ENCODE results near the gene CYP4F3. TPM values are rescaled to one million over a fixed set of nuclear protein-coding genes. Genes with fewer than 3 reads are reported as not detected.
"Not testable (repeated sequence)": the region's sequence is repeated elsewhere in the genome, so short reads cannot be mapped to it uniquely, and the experiment has no call there.

The CYP4F3 gene, protein sequence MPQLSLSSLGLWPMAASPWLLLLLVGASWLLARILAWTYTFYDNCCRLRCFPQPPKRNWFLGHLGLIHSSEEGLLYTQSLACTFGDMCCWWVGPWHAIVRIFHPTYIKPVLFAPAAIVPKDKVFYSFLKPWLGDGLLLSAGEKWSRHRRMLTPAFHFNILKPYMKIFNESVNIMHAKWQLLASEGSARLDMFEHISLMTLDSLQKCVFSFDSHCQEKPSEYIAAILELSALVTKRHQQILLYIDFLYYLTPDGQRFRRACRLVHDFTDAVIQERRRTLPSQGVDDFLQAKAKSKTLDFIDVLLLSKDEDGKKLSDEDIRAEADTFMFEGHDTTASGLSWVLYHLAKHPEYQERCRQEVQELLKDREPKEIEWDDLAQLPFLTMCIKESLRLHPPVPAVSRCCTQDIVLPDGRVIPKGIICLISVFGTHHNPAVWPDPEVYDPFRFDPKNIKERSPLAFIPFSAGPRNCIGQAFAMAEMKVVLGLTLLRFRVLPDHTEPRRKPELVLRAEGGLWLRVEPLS
- total RNA-seq = under 1 TPM in 1 of 2 experiments, not detected in 1; 0.15 TPM

DNA sequence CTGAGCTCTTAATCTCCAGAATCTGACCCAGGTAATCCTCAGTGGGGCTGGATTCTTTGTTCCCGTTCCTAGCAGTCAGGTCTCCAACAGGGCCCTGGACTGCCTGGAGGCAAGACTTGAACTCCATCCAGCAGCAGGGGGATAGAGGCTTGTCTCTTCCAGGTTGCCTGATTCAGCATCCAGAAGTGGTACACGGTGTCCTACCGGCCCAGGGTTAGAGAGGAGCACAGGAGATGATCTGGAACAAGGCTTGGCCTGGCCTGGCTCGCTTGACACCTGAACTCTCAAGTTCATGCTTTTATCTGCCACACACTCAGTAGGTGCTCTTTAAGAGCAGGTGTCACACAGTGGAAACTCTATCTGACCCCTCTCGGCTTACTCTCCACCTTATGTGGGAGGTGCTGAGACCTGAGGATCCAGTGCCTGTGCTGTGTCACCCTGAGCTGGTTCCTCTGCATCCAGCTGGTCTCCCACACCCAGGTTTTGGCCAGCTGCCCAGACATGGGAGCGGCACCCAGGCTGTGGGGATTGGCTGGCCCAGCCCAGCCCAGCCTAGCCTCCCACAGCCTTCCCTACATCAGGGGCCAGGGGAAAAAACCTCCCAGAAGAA, at the start of gene CYP4F3:
CYP4F3 (plus strand) TSS at position 604 of the 610 bp plus-strand sequence. CDS start 519 bp downstream, outside the sequence.
- ChIA-PET CTCF (no interaction called here), POLR2A (no interaction called here)
- Mint-ChIP-seq H3K4me1 (no peaks in the 10 kb centered on the region), H3K27ac (no peak within 1 kb of the TSS), H3K4me3 (no peak within 1 kb of the TSS), H3K9me3 (no peaks in the 10 kb centered on the region), H3K27me3 (peaks cover 2% of the 10 kb centered on the region), H3K36me3 (ENCODE audit: low read depth) (no peaks in the 10 kb centered on the region)
- DNase-seq = no peak

DNA sequence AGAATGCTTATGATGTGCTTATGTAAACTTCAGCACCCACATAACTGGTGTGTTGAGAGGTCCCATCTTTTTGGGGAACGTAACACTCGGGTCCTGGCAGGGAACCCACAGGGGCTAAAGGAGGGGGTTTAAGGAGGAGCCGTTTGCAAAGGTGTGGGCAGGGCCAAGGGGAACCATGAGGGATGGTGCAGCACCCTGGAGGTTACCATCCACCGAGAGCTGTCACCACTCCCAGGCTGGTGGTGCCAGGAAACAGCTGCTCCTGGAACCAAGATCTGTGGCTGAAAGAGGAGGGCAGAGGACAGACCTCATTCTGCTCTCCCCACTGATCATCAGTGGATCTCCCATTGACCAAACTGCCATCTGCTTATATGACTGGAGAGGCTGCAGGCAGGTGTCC, 48.9 kb upstream of the CYP4F3 start:
- no peaks in the 10 kb centered on the region for H3K4me1 Mint-ChIP-seq
- peaks cover 6% of the 10 kb centered on the region for H3K27me3 Mint-ChIP-seq
- H3K36me3 Mint-ChIP-seq (ENCODE audit: low read depth) = no peaks in the 10 kb centered on the region
- H3K4me3 Mint-ChIP-seq = no peak overlapping the region
- ChIA-PET POLR2A (no interaction called here), CTCF (no interaction called here)
- no peak for DNase-seq
- peaks cover 3% of the 10 kb centered on the region for H3K9me3 Mint-ChIP-seq
- no peak overlapping the region for H3K27ac Mint-ChIP-seq

DNA sequence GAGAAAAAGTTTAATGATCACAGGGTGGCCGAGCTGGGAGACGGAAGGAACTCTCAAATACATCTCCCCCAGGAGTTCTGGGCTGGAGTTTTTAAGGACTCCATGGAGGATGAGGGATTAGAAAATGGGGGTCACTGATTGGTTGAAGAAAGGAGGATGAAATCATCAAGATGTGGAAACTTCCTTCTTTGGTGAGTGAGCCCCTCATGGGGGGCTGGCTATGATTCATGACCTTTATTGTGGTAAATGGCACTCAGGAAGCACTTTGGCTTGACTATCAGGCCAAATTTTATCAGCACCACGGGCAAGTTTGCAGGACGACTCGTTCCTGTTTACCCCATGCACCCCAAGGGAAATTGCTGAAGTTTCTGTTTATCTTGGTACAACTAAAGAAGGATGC, 48.2 kb upstream of the CYP4F3 start:
- CTCF ChIA-PET; H3K27ac Mint-ChIP-seq; H3K36me3 Mint-ChIP-seq (ENCODE audit: low read depth); H3K4me1 Mint-ChIP-seq; H3K9me3 Mint-ChIP-seq; DNase-seq; POLR2A ChIA-PET; H3K4me3 Mint-ChIP-seq; H3K27me3 Mint-ChIP-seq: not testable (repeated sequence)

DNA sequence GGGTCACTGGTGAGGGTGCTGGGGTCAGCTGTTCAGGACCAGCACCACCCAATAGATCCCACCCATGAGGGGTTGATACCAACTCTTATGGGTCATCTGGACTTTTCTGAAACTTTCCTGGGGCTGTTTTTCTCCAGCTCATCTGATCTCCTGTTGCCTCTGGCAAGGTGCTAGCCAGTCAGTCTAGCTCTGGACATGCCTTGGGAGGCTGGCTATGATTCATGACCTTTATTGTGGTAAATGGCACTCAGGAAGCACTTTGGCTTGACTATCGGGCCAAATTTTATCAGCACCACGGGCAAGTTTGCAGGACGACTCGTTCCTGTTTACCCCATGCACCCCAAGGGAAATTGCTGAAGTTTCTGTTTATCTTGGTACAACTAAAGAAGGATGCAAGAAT, 46.9 kb upstream of the CYP4F3 start:
- H3K27me3 Mint-ChIP-seq; DNase-seq; H3K9me3 Mint-ChIP-seq; H3K36me3 Mint-ChIP-seq (ENCODE audit: low read depth); H3K4me3 Mint-ChIP-seq; H3K4me1 Mint-ChIP-seq; CTCF ChIA-PET; POLR2A ChIA-PET; H3K27ac Mint-ChIP-seq: not testable (repeated sequence)

DNA sequence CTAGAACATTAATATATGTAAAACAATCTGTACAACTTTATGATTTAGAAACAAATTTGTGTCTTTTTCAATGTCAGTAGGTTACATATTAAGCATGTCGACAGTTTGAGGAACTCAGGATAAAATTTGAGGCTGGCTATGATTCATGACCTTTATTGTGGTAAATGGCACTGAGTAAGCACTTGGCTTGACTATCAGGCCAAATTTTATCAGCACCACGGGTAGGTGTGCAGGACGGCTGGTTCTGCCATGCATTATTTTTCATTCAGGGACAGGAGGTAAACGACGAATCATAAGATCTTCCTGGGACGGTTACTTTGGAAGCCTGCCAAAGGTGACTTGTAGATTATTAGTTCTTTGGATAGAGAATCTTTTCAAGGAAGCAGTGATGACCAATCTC, 45.6 kb upstream of the CYP4F3 start:
- DNase-seq = no peak
- no peak overlapping the region for H3K4me3 Mint-ChIP-seq
- H3K36me3 Mint-ChIP-seq (ENCODE audit: low read depth) = no peaks in the 10 kb centered on the region
- no peaks in the 10 kb centered on the region for H3K4me1 Mint-ChIP-seq
- H3K27me3 Mint-ChIP-seq = peaks cover 7% of the 10 kb centered on the region
- POLR2A ChIA-PET = no interaction called here
- H3K27ac Mint-ChIP-seq = no peak overlapping the region
- CTCF ChIA-PET = no interaction called here
- H3K9me3 Mint-ChIP-seq = peaks cover 6% of the 10 kb centered on the region

DNA sequence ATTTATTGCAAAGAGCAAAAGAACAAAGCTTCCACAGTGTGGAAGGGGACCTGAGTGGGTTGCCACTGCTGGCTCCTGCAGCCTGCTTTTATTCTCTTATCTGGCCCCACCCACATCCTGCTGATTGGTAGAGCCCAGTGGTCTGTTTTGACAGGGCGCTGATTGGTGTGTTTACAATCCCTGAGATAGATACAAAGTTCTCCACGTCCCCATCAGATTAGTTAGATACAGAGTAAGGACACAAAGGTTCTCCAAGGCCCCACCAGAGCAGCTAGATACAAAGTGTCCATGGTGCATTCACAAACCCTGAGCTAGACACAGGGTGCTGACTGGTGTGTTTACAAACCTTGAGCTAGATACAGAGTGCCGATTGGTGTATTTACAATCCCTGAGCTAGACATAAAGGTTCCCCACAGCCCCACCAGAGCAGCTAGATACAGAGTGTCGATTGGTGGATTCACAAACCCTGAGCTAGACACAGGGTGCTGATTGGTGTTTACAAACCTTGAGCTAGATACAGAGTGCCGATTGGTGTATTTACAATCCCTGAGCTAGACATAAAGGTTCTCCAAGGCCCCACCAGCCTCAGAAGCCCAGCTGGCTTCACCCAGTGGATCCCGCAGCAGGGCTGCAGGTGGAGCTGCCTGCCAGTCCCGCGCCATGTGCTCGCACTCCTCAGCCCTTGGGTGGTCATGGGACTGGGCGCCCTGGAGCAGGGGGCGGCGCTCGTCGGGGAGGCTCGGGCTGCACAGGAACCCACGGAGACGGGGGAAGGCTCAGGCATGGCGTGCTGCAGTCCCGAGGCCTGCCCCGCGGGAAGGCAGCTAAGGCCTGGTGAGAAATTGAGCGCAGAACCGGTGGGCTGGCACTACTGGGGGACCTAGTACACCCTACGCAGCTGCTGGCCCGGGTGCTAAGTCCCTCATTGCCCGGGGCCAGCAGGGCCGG, 32.4 kb upstream of the CYP4F3 start:
- DNase-seq; H3K4me1 Mint-ChIP-seq; H3K27me3 Mint-ChIP-seq; H3K27ac Mint-ChIP-seq; POLR2A ChIA-PET; H3K36me3 Mint-ChIP-seq (ENCODE audit: low read depth); H3K4me3 Mint-ChIP-seq; H3K9me3 Mint-ChIP-seq; CTCF ChIA-PET: not testable (repeated sequence)

DNA sequence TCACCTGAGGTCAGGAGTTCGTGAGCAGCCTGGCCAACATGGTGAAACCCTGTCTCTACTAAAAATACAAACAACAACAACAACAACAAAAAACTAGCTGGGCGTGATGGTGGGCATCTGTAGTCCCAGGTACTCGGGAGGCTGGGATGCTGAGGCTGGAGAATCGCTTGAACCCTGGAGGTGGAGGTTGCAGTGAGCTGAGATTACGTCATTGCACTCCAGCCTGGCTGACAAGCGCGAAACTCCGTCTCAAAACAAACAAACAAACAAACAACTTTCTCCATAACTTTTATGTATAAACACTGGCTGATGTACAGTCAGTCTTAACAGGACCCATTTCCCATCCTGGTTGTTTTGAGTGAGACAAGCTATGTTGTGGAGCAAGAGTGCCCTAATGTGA, 31.4 kb upstream of the CYP4F3 start:
- DNase-seq = no peak
- CTCF ChIA-PET = no interaction called here
- no peak overlapping the region for H3K27ac Mint-ChIP-seq
- H3K27me3 Mint-ChIP-seq = peaks cover 2% of the 10 kb centered on the region
- H3K9me3 Mint-ChIP-seq = no peaks in the 10 kb centered on the region
- H3K4me3 Mint-ChIP-seq = no peak overlapping the region
- H3K4me1 Mint-ChIP-seq = no peaks in the 10 kb centered on the region
- H3K36me3 Mint-ChIP-seq (ENCODE audit: low read depth) = no peaks in the 10 kb centered on the region
- POLR2A ChIA-PET = no interaction called here

DNA sequence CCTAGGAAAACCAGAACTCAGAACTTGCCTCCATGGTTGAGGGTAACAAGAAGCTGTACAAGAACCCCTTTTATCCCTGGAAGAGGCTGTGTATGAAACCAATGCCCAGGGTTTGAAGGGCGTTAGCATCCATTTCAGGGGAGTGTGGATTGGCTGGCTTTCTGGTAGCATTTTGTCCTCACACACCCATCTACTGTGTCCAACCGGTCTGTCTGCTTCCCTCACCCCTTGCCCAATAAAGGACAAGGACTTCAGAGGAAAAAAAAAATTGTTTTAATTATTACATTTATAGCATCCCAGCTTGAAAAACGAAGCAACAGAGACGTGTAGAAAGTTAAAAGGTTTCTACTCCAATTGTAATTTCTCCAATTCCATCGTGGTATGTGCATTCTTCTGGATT, 28.4 kb upstream of the CYP4F3 start:
- H3K27ac Mint-ChIP-seq = no peak overlapping the region
- no peak for DNase-seq
- H3K9me3 Mint-ChIP-seq = no peaks in the 10 kb centered on the region
- H3K36me3 Mint-ChIP-seq (ENCODE audit: low read depth) = no peaks in the 10 kb centered on the region
- ChIA-PET POLR2A (no interaction called here), CTCF (interaction anchor here (0.6 kb wide), 1 partner anchor 47 kb away, joined by 4 read pairs; no protein-coding TSS in a partner anchor)
- no peak overlapping the region for H3K4me3 Mint-ChIP-seq
- no peaks in the 10 kb centered on the region for H3K4me1 Mint-ChIP-seq
- H3K27me3 Mint-ChIP-seq = peaks cover 2% of the 10 kb centered on the region

DNA sequence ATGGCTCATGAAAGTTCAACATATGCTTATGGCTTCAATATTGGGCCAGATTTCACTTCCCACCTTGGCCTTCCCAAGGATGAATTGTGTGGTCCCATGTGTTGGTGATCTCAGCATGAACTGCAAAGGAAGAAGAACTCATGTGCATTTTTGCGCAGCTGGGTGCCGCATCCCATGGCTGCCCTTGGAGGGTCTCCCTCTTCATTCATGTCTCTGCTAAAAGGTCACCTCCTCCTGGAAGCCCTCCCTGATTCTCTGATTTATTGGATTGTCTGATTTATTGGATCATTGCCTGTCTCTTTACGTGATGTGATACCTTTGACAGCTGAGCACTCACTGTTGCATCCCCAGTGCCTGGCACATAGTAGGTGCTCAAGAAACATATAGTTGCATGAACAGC, 27.4 kb upstream of the CYP4F3 start:
- Mint-ChIP-seq H3K27ac (no peak overlapping the region), H3K4me3 (no peak overlapping the region), H3K4me1 (no peaks in the 10 kb centered on the region), H3K27me3 (peaks cover 2% of the 10 kb centered on the region), H3K36me3 (ENCODE audit: low read depth) (no peaks in the 10 kb centered on the region), H3K9me3 (no peaks in the 10 kb centered on the region)
- CTCF ChIA-PET = no interaction called here
- POLR2A ChIA-PET = no interaction called here
- no peak for DNase-seq

DNA sequence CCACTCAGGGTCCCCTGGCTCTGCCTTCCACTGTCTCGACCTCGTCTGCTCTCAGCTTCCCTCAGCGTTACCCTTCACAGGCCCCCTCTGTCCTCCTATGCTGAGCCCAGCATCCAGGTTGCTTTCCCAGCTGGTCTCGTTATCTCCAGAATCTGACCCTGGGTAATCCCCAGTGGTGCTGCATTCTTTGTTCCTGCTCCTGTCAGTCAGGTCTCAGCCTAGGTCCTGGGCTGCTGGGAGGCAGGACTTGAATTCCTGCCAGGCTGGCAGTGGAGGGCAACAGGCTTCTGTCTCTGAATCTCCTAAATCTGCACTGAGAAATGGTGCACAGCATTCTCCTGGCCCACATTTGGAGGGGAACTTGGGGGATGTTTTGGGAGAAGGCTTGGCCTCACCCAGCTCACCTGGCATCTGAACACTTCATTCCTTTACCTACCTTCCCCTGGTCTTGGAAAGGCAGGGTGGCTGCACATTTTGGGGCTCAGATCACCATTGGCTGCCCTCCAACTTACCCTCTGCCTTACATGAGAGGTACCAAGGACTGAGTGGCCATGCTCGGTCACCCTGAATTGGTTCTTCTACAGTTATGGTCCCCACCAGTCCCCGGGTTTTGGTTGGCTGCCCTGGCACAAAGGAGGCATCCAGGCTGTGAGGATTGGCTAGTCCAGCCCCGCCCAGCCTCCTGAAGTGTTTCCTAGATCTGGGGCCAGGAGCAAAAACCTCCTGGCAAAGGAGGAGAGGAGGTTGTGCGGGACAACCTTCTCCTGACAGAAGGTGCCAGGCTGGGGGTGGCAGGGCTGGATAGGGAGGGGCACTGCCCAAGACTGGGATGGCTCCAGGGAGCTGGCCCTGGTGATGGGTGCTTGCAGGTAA, 26.0 kb upstream of the CYP4F3 start, which contains the start of gene CYP4F8:
CYP4F8 (plus strand) TSS at position 712 of the 873 bp plus-strand sequence. CDS start 399 bp downstream, outside the sequence.
- Mint-ChIP-seq H3K9me3 (no peaks in the 10 kb centered on the region), H3K27ac (no peak within 1 kb of the TSS), H3K36me3 (ENCODE audit: low read depth) (no peaks in the 10 kb centered on the region), H3K4me1 (no peaks in the 10 kb centered on the region), H3K4me3 (no peak within 1 kb of the TSS), H3K27me3 (peaks cover 2% of the 10 kb centered on the region)
- POLR2A ChIA-PET = no interaction called here
- DNase-seq = no peak
- CTCF ChIA-PET = no interaction called here

DNA sequence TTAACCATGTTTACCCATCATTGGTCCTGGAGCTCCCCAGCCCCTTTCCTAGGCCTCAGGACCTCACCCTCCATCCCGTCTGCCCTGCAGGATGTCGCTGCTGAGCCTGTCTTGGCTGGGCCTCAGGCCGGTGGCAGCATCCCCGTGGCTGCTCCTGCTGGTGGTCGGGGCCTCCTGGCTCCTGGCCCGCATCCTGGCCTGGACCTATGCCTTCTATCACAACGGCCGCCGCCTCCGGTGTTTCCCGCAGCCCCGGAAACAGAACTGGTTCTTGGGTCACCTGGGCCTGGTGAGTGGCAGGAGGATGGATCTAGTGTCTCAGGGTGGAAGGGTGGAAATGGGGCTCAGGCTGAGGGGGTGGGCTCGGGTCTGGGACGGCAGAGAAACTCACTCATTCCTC, 25.2 kb upstream of the CYP4F3 start:
- no peak for DNase-seq
- ChIA-PET POLR2A (no interaction called here), CTCF (no interaction called here)
- Mint-ChIP-seq H3K9me3 (no peaks in the 10 kb centered on the region), H3K27ac (no peak overlapping the region), H3K36me3 (ENCODE audit: low read depth) (no peaks in the 10 kb centered on the region), H3K27me3 (no peaks in the 10 kb centered on the region), H3K4me1 (no peaks in the 10 kb centered on the region), H3K4me3 (no peak overlapping the region)

DNA sequence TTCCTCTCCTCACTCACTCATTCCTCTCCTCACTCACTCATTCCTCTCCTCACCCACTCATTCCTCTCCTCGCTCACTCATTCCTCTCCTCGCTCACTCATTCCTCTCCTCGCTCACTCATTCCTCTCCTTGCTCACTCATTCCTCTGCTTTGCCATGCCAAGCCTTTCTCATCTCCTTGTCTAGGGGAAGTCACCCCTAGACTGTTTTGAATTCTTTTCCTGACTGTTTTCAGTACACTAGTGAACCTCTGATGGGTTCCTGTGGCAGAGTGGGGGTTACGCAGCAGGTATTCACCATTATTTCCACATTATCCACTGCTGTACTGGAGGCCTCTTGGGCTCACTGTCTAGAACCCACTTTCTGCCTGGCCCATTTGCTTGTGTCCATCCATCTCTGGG, 24.5 kb upstream of the CYP4F3 start:
- H3K4me3 Mint-ChIP-seq = no peak overlapping the region
- no peak for DNase-seq
- no peaks in the 10 kb centered on the region for H3K9me3 Mint-ChIP-seq
- ChIA-PET POLR2A (no interaction called here), CTCF (no interaction called here)
- no peaks in the 10 kb centered on the region for H3K4me1 Mint-ChIP-seq
- no peak overlapping the region for H3K27ac Mint-ChIP-seq
- H3K36me3 Mint-ChIP-seq (ENCODE audit: low read depth) = no peaks in the 10 kb centered on the region
- H3K27me3 Mint-ChIP-seq = no peaks in the 10 kb centered on the region

Data from activated CD4-positive, alpha-beta memory T cell treated with anti-CD3 and anti-CD28 coated beads, Interleukin-2, amount 10 ng/mL, durations not matched to agents 7 days and 5 days (primary cell).